Measurements from ENCODE around the gene CEP89.
"Not testable (repeated sequence)": the region's sequence is repeated elsewhere in the genome, so short reads cannot be mapped to it uniquely, and the experiment has no call there.

Gene CEP89

GRCh38 chr19:32869966-32870573 is 101.7 kb downstream of the CEP89 start:
- DNase-seq (ENCODE audit: low read depth), result no peak

GRCh38 chr19:32869369-32869965 is 102.3 kb downstream of the CEP89 start, which contains the start of gene SLC7A9:
Gene SLC7A9 (minus strand): TSS chr19:32869767. CDS start chr19:32868534, 1,233 bp downstream.
- no peak for DNase-seq (ENCODE audit: low read depth)

- DNase-seq (ENCODE audit: low read depth), result no peak
These were observed 103.4 kb downstream of the CEP89 start for GRCh38 chr19:32868206-32868950.

- DNase-seq (ENCODE audit: low read depth), result not testable (repeated sequence)
These were observed 104.3 kb downstream of the CEP89 start for GRCh38 chr19:32867436-32867835.

- no peak for DNase-seq (ENCODE audit: low read depth)
These were observed 105.0 kb downstream of the CEP89 start for GRCh38 chr19:32866564-32867265.

- no peak for DNase-seq (ENCODE audit: low read depth)
These were observed 105.7 kb downstream of the CEP89 start for GRCh38 chr19:32866061-32866460.

- no peak for DNase-seq (ENCODE audit: low read depth)
These were observed 106.4 kb downstream of the CEP89 start for GRCh38 chr19:32865326-32865725.

- no peak for DNase-seq (ENCODE audit: low read depth)
These were observed 107.3 kb downstream of the CEP89 start for GRCh38 chr19:32864318-32865007.

- DNase-seq (ENCODE audit: low read depth), result no peak
These were observed 107.9 kb downstream of the CEP89 start for GRCh38 chr19:32863841-32864240.

- DNase-seq (ENCODE audit: low read depth), result no peak
These were observed 108.5 kb downstream of the CEP89 start for GRCh38 chr19:32863301-32863700.

GRCh38 chr19:32862741-32863140 is 109.0 kb downstream of the CEP89 start:
- DNase-seq (ENCODE audit: low read depth), result no peak

- no peak for DNase-seq (ENCODE audit: low read depth)
These were observed 109.6 kb downstream of the CEP89 start for GRCh38 chr19:32862173-32862572.

GRCh38 chr19:32861596-32861995 is 110.2 kb downstream of the CEP89 start:
- no peak for DNase-seq (ENCODE audit: low read depth)

- DNase-seq (ENCODE audit: low read depth), result no peak
These were observed 112.2 kb downstream of the CEP89 start for GRCh38 chr19:32859591-32859990.

GRCh38 chr19:32858559-32858958 is 113.2 kb downstream of the CEP89 start:
- no peak for DNase-seq (ENCODE audit: low read depth)

- no peak for DNase-seq (ENCODE audit: low read depth)
These were observed 113.6 kb downstream of the CEP89 start for GRCh38 chr19:32858155-32858554.

GRCh38 chr19:32857584-32857983 is 114.2 kb downstream of the CEP89 start:
- DNase-seq (ENCODE audit: low read depth), result no peak

GRCh38 chr19:32856818-32857217 is 114.9 kb downstream of the CEP89 start:
- not testable (repeated sequence) for DNase-seq (ENCODE audit: low read depth)

GRCh38 chr19:32852216-32852615 is 119.5 kb downstream of the CEP89 start:
- no peak for DNase-seq (ENCODE audit: low read depth)

GRCh38 chr19:32848035-32848434 is 123.7 kb downstream of the CEP89 start:
- not testable (repeated sequence) for DNase-seq (ENCODE audit: low read depth)

GRCh38 chr19:32843716-32844245 is 128.0 kb downstream of the CEP89 start:
- DNase-seq (ENCODE audit: low read depth), result no peak

- DNase-seq (ENCODE audit: low read depth), result no peak
These were observed 129.7 kb downstream of the CEP89 start for GRCh38 chr19:32842061-32842460.
